NCI-H226 (cell line): ENCODE measurements around the gene LSMEM2.
"Not testable (repeated sequence)": the region's sequence is repeated elsewhere in the genome, so short reads cannot be mapped to it uniquely, and the experiment has no call there.

Experiments used
- DNase-seq: peaks from one replicate; pipeline ENCODE4 v3.0.0-alpha.2; 2015

The LSMEM2 gene

DNA sequence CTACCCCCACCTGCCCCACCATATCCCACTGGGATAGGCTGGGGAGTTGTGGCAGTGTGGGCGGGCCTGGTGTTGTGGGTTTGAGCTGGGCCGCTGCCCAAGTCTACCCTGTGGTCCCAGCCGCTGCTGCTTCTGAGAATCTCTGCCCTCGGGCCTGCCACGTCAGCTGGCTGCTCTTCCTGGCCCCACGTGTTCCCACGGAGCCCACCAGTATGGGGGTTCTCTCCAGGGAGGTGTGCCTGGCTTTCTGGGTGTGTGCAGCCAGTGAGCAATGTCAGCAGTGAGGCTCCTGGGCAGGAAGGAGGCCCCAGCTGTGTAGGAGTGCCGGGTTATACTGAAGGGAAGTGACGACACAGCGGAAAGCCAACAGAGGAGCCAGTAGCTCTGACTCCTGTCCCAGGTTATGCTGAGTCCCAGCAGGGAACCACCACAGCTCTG, 32.4 kb upstream of the LSMEM2 start:
- DNase-seq: peak; percentile 96

GRCh38 chr3:50248387-50248786, 30.5 kb upstream of the LSMEM2 start:
- DNase-seq: no peak

DNA sequence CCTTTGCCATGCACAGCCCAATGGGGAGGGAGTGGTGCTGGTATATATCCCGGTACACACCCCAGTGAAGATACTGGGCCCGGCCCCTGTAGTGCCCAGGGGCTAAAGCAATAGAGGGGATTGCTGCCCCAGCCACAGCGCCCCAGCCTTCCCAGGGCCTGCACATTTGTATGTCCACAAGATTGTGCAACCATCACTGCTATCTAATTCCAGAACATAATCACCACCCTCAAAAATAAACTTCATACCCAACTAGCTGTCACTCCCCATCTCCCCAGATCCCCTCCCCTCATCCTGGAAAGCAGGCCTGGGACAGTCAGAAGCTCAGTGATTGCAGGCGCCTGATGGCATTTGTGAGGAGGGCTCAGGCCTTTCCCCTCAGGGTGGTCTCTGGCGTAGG, 29.4 kb upstream of the LSMEM2 start:
- no peak for DNase-seq

GRCh38 chr3:50250514-50250913, 28.4 kb upstream of the LSMEM2 start:
- no peak for DNase-seq

- peak; percentile 94 for DNase-seq
Measured at GRCh38 chr3:50251220-50251619, 27.7 kb upstream of the LSMEM2 start.

- no peak for DNase-seq
Measured at GRCh38 chr3:50254577-50255250, 24.2 kb upstream of the LSMEM2 start.

GRCh38 chr3:50255251-50255615, 23.7 kb upstream of the LSMEM2 start:
- DNase-seq: no peak

DNA sequence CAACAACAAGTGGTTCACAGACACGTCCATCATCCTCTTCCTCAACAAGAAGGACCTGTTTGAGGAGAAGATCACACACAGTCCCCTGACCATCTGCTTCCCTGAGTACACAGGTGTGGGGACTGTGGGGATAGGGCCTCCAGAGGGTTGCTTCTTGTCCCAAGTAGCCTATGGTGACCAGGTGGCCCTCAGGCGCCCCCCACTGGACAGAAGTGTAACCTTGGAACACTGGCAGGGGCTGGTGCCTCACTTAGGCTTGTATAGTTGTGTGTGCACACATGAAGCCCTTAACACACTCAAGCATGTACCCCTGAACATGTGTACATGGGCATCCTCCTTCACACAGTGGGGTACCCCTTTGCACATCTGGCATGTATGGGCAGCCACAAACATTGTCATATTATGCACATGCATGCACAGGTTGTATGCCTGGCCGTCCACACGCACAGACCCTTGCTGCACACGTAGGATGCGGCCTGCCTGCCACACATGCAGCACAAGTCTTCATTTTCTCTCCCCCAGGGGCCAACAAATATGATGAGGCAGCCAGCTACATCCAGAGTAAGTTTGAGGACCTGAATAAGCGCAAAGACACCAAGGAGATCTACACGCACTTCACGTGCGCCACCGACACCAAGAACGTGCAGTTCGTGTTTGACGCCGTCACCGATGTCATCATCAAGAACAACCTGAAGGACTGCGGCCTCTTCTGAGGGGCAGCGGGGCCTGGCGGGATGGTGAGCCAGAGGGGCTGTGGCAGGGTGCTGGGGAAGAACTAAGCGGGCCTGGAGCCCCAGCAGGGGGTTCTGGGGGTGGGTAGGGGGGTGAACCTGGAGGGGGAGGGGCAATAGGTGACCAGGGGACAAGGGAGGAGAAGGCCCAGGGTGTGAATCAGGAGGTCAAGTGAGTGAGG, 21.7 kb upstream of the LSMEM2 start:
- DNase-seq: no peak

GRCh38 chr3:50258029-50258680, 20.7 kb upstream of the LSMEM2 start:
- DNase-seq: no peak

- DNase-seq: no peak
Measured at GRCh38 chr3:50258979-50259378, 19.9 kb upstream of the LSMEM2 start.

GRCh38 chr3:50259432-50260026, 19.4 kb upstream of the LSMEM2 start:
- DNase-seq: no peak

GRCh38 chr3:50260027-50260941, 18.6 kb upstream of the LSMEM2 start:
- DNase-seq: peak; percentile 47

GRCh38 chr3:50260942-50261441, 17.9 kb upstream of the LSMEM2 start:
- no peak for DNase-seq

DNA sequence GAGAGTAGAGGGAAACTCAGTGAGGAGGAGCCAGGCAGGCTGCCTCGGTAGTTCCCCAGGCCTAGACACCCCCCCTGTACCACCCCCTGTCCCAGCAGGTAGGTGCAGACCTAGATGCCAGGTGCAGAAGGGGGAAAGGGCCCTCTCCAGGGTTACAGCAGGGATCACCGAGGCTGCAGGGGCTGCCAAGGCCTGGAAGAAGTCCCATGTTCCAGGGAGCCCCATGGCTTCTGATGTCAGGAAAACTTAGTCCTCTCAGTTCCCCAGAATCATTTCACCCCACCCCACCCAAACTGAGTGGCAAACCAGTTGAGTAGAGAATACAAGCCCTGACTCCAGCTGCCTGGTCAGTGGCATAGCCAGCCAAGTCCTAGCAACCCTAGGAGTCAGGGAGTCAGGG, 17.4 kb upstream of the LSMEM2 start:
- no peak for DNase-seq

DNA sequence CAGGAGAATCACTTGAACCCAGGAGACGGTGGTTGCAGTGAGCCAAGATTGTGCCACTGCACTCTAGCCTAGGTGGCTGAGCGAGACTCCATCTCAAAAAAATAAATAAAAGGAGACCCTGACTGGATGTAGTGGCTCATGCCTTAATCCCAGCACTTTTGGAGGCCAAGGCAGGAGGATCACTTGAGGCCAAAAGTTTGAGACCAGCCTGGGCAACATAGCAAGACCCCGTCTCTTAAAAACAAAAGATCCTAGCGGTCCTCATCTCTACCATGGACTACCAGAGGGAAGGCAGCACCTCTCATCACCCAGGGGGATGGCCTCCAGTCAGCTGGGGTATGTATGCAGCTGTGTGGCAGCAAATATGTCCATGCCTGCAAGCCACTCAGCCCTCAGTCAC, 16.7 kb upstream of the LSMEM2 start:
- DNase-seq: not testable (repeated sequence)

DNA sequence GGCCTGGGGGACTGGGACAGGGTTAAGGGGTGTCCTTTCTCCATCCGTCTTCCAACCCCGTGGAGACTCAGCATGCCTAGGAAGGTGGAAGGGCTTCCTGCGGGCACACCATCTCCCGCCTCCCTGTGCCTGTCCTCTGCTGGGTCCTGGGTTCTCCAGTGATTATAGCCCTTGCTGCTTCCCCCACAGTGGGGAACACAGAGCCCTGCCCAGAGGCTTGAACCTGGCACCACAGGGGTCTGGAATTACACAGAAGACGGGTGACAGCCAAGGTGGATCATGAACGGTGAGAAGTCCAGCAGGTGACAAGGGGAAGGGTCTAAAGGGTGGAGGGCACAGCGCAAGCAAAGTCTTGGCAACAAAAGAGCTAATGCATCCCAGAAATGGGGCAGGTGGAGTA, 16.1 kb upstream of the LSMEM2 start:
- DNase-seq: no peak

DNA sequence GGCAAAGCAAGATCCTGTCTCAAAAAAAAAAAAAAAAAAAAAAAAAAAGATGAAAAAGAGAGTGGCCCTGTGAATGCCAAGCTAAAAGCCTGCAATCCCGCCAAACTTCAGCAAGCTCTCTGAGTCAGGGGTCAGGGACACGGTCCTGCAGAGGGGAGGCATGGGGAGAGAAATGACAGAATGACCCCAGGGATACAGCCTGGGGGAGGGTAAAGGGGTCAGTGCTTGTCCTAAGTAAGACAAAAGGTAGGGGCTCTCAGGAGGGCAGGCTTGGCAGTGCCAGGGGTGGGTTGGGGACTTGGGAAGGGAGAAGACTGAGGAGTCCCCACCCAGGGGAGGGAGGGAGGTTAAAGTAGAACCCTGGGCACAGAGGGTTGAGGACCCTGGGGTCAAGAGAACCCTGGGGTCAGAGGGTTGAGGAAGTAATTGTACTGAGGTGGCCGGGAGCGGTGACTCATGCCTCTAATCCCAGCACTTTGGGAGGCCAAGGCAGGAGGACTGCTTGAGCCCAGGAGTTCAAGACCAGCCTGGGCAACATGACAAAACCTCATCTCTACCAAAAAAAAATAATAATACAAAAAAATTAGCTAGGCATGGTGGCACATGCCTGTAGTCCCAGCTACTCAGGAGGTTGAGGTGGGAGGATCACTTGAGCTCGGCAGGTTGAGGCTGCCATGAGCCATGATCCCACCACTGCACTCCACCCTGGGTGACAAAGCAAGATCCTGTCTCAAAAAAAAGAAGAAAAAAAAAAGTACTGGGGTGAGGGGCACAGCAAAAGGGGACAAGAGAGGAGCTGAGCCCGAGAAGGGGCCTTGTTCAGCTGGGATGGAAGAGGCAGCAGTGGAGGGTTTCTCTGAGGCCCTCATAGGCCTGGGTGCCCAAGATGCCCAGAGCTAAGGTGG, 15.2 kb upstream of the LSMEM2 start:
- no peak for DNase-seq

GRCh38 chr3:50264383-50264963, 14.4 kb upstream of the LSMEM2 start:
- DNase-seq: peak; percentile 85

GRCh38 chr3:50264964-50265485, 13.9 kb upstream of the LSMEM2 start:
- no peak for DNase-seq

DNA sequence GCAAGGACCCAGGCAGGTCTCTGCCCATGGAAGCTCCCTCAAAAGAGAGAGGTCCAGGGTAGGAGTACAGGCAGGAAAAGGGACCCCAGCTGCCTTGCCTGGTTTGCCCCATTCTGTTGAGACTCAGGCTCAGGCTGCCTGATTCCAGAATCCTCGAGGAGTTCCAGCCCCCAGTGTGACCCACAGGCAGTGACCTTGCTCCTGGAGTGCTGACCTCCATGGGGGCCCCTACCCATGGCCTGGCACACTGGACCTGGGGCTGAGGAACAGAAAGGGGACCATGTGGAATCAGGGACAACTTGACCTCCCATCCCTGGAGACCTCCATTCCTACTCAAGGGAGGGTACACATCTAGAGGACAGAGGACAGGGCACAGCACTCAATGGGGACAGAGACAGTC, 13.3 kb upstream of the LSMEM2 start:
- no peak for DNase-seq
